ENCODE data around the gene PTK6. TPM values are rescaled to one million over a fixed set of nuclear protein-coding genes. Genes with fewer than 3 reads are reported as not detected.
"Not testable (repeated sequence)": the region's sequence is repeated elsewhere in the genome, so short reads cannot be mapped to it uniquely, and the experiment has no call there.

Gene PTK6
- total RNA-seq, 1 donor from 2014 or later, result not detected

DNA sequence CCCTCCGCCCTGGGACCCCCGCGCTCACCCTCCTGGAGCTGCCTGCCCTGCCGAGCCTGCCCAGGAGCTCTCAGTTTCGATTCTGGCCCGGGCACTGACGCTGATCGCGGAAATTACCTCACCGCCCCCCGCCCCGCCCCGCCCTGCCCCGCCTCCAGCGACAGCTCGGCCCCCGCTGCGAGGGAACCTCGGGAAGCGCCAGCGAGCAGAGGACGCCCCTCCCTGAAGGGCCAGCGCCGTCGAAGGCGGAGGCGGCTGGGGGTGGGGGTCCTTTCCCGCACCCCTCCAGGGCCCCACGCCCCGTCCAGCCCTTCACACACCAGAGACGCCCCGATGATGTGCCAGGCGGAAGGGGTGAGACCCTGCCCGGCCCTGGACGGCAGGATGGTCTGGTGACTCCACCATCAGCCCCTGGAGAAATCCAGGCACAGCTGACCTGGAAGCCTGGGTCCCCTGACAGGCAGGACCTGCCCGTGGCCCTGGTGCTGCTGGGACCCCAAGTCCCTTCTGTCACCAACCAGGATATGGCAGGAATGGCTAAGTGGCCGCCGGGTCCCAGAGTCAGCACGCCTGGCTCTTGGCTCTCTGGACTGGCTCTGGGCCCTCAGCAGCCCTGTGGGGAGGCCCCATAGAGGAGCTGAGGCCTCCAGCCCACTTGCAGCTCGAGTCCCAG, 37.1 kb upstream of the PTK6 start, which contains the start of gene HELZ2:
Gene HELZ2, minus strand, starts transcription at position 84 of the 673 bp plus-strand sequence. CDS start 1,854 bp downstream, outside the sequence.
- H3K27ac ChIP-seq (replicated peaks), result peak within 1 kb of the TSS; percentile 90
- no peaks in the 10 kb centered on the region for H3K9me3 ChIP-seq (replicated peaks)
- TF ChIP-seq, protein P1, sequence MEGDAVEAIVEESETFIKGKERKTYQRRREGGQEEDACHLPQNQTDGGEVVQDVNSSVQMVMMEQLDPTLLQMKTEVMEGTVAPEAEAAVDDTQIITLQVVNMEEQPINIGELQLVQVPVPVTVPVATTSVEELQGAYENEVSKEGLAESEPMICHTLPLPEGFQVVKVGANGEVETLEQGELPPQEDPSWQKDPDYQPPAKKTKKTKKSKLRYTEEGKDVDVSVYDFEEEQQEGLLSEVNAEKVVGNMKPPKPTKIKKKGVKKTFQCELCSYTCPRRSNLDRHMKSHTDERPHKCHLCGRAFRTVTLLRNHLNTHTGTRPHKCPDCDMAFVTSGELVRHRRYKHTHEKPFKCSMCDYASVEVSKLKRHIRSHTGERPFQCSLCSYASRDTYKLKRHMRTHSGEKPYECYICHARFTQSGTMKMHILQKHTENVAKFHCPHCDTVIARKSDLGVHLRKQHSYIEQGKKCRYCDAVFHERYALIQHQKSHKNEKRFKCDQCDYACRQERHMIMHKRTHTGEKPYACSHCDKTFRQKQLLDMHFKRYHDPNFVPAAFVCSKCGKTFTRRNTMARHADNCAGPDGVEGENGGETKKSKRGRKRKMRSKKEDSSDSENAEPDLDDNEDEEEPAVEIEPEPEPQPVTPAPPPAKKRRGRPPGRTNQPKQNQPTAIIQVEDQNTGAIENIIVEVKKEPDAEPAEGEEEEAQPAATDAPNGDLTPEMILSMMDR (IDR thresholded peaks at IDR 0.05; ENCODE audit: borderline replicate concordance), result no peak

DNA sequence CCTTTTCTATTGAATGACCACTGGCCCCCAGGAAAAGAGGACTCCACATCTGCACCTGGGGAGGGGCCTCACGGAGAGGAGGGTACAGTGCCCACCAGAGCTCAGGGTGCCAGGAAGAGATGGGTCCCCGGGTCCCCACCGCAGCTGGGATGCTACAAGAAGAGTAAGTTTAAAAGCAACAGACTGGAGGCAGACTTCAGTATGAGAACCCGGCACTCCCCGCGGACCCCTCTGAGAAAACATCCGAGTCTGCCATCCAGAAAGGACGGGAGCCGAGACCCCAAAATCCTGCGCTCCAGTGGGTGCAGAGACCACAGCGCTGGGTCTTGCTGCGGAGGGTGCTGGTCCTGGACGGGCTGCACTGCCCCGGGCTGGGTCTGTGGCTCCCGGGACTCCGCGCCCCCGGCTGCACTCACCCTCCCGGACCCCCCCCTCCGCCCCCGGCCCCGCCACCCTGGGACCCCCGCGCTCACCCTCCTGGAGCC, 36.5 kb upstream of the PTK6 start:
- Histone ChIP-seq H3K9me3 (replicated peaks) (no peaks in the 10 kb centered on the region), H3K4me3 (peak overlapping the region; percentile 91), H3K27ac (replicated peaks) (peak overlapping the region; percentile 90), H3K36me3 (peaks cover 11% of the 10 kb centered on the region), H3K4me1 (peaks cover 42% of the 10 kb centered on the region), H3K27me3 (ENCODE audit: low read depth) (no peaks in the 10 kb centered on the region)
- intact Hi-C loops (cut with micrococcal nuclease), result no loop called here
- TF ChIP-seq, protein P1 (IDR thresholded peaks at IDR 0.05; ENCODE audit: borderline replicate concordance), result no peak
- DNase-seq, result no peak

More for the DNA sequence above, 37.1 kb upstream of the PTK6 start, which contains the start of gene HELZ2:
- H3K27me3 ChIP-seq (ENCODE audit: low read depth), result no peaks in the 10 kb centered on the region
- H3K4me1 ChIP-seq, result peaks cover 42% of the 10 kb centered on the region
- peak; percentile 82 for DNase-seq
- H3K4me3 ChIP-seq, result peak within 1 kb of the TSS; percentile 91
- H3K36me3 ChIP-seq, result peaks cover 11% of the 10 kb centered on the region
- intact Hi-C loops (cut with micrococcal nuclease), result no loop called here

DNA sequence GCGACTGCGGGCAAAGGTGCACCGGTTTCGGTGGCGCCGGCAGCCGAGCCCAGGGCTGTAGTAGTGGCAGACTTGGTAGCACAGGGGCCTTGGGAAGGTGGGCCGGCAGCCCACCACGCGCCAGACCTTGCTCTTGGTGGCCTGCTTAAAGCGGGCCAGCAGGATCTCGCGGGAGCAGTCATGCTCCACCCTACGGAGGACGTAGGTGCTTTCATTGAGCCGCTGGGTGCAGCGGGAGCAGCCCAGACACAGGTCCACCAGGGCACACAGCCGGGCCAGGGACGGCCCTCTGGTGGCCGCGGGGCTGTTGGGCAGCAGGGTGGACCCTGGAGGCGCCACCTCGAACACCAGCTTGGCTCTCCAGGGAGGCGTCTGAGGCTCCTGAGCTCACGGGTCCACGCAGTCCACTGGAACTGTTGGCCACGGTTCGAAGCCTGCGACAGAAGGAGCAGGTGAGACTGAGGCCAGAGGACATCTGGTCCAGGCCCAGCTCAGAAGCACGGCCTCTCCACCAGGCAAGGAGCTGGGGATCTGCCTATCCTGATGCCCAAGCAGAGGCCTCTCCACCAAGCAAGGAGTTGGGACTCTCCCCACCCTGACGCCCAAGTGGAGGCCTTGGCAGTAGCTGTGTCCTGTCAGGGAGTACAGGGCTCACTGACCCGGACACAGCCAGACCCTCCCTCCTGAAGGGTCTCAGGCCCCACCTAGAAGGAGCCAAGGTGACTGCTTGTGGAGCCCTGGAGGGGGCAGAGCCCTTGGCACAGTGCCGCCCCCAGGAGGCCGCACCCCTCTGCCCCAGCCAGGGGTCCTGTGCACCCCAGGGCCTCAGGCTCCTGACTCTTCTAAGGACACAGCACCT, 35.8 kb upstream of the PTK6 start:
- TF ChIP-seq, protein P1 (IDR thresholded peaks at IDR 0.05; ENCODE audit: borderline replicate concordance), result no peak
- H3K9me3 ChIP-seq (replicated peaks), result no peaks in the 10 kb centered on the region
- H3K4me1 ChIP-seq, result peaks cover 42% of the 10 kb centered on the region
- peak overlapping the region; percentile 91 for H3K4me3 ChIP-seq
- no peak for DNase-seq
- H3K36me3 ChIP-seq, result peaks cover 11% of the 10 kb centered on the region
- intact Hi-C loops (cut with micrococcal nuclease), result no loop called here
- peak overlapping the region; percentile 90 for H3K27ac ChIP-seq (replicated peaks)
- no peaks in the 10 kb centered on the region for H3K27me3 ChIP-seq (ENCODE audit: low read depth)

DNA sequence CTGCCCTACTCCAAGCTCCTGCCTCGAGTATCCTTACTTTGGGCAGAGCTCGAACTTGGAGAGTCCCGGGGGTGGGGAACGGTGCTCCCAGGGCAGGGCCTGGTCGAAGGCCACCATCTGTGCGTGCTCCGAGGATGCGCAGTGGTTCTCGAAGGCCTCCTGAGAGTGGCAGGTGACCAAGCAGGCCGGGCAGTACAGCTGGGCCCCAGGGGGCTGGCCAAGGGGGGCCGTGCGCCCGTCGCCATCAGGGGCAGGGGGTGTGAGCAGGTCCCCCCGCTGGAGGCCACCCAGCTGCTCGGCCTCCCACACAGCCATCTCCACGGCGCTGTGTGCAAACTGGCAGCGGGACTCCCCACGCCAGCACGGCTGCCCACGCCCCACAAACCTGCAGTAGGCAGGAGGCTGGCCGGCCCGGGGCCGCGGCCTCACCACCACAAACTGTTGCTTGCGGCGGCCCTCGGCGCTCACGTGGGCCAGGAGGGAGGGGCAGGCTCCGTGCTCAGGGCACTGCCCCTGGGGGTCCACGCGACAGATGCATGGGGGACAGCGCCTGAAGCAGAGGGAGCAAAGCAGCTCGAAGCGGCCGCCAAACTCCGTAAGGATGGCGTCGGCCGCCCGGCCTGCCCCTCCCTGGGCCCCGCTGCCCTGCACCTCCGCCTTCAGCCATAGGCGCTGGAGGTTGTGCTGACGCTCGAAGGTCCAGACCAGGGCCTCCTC, 35.1 kb upstream of the PTK6 start:
- TF ChIP-seq, protein P1 (IDR thresholded peaks at IDR 0.05; ENCODE audit: borderline replicate concordance), result no peak
- intact Hi-C loops (cut with micrococcal nuclease), result no loop called here
- no peak for DNase-seq
- H3K27me3 ChIP-seq (ENCODE audit: low read depth), result no peaks in the 10 kb centered on the region
- H3K4me1 ChIP-seq, result peaks cover 36% of the 10 kb centered on the region
- H3K4me3 ChIP-seq, result no peak overlapping the region
- H3K27ac ChIP-seq (replicated peaks), result peak overlapping the region; percentile 90
- peaks cover 14% of the 10 kb centered on the region for H3K36me3 ChIP-seq
- H3K9me3 ChIP-seq (replicated peaks), result no peaks in the 10 kb centered on the region

DNA sequence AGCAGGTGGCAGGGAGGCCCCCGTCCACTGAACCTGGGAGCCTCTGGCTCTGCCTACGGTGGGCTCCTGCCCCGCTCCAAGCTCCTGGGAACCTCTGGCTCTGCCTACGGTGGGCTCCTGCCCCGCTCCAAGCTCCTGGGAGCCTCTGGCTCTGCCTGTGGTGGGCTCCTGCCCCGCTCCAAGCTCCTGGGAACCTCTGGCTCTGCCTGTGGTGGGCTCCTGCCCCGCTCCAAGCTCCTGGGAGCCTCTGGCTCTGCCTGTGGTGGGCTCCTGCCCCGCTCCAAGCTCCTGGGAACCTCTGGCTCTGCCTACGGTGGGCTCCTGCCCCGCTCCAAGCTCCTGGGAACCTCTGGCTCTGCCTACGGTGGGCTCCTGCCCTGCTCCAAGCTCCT, 33.9 kb upstream of the PTK6 start:
- H3K36me3 ChIP-seq, result peaks cover 24% of the 10 kb centered on the region
- H3K9me3 ChIP-seq (replicated peaks); H3K4me3 ChIP-seq; H3K27ac ChIP-seq (replicated peaks); DNase-seq; intact Hi-C loops (cut with micrococcal nuclease); H3K27me3 ChIP-seq (ENCODE audit: low read depth): not testable (repeated sequence)
- H3K4me1 ChIP-seq, result peaks cover 31% of the 10 kb centered on the region

All from left ventricle myocardium inferior (tissue), 1 donor.